K562 (cell line): ENCODE results near the gene PDE2A. TPM values are rescaled to one million over a fixed set of nuclear protein-coding genes. Genes with fewer than 3 reads are reported as not detected.

Experiments
- ARID2 ChIP-seq: fragments of 450-650 bp; IDR thresholded peaks from 2 replicates; pipeline ENCODE4 v1.6.1; 2017; ENCODE audit warnings: antibody characterized with exemption, mild to moderate bottlenecking
- CC2D1A ChIP-seq: fragments of 450-650 bp; IDR thresholded peaks from 2 replicates; pipeline ENCODE4 v1.6.1; 2017; ENCODE audit warnings: mild to moderate bottlenecking
- CCNT2 ChIP-seq: IDR thresholded peaks from 2 replicates; pipeline ENCODE4 v1.6.1; 2011; ENCODE audit warnings: borderline replicate concordance, low read depth, mild to moderate bottlenecking, moderate library complexity, mixed read lengths, low read length; ENCODE audit not compliant: insufficient read length; ENCODE audit errors: extremely low read depth
- HLTF ChIP-seq: fragments of 450-650 bp; IDR thresholded peaks from 2 replicates; pipeline ENCODE4 v1.6.1; 2016
- HMGN3 ChIP-seq: IDR thresholded peaks from 2 replicates; pipeline ENCODE4 v1.6.1; 2011; ENCODE audit warnings: borderline replicate concordance, low read depth, mild to moderate bottlenecking, mixed read lengths, low read length; ENCODE audit not compliant: insufficient read length; ENCODE audit errors: extremely low read depth
- L3MBTL2 ChIP-seq: fragments of 450-650 bp; IDR thresholded peaks from 2 replicates; pipeline ENCODE4 v1.6.1; 2016; ENCODE audit warnings: mild to moderate bottlenecking, moderate library complexity
- NCOA1 ChIP-seq: fragments of 450-650 bp; IDR thresholded peaks from 2 replicates; pipeline ENCODE4 v1.6.1; 2016; ENCODE audit warnings: low read depth
- NFATC3 ChIP-seq: fragments of 450-650 bp; IDR thresholded peaks from 2 replicates; pipeline ENCODE4 v1.6.1; 2017; ENCODE audit warnings: mild to moderate bottlenecking
- SRSF9 ChIP-seq: fragments of 200-400 bp; formaldehyde crosslinking; IDR thresholded peaks from 2 replicates; pipeline ENCODE4 v1.6.1; 2017; ENCODE audit warnings: low read depth, low read length, borderline replicate concordance
- TEAD1 ChIP-seq, 2 experiments: fragments of 450-650 bp in 1 of 2; sonication (generic) in 1 of 2; formaldehyde crosslinking; IDR thresholded peaks; 2 replicates each; pipeline versions ENCODE4 v1.4.0 to v1.8.0; 2020 to 2022; ENCODE audit warnings: mild to moderate bottlenecking in 2 of 2, missing genetic modification reagents in 1 of 2
- ZNF444 ChIP-seq: fragments of 250-450 bp; sonication (Bioruptor Pico); IDR thresholded peaks from 2 replicates; pipeline ENCODE4 v1.4.0; 2020; ENCODE audit warnings: mild to moderate bottlenecking, moderate library complexity
- ZSCAN29 ChIP-seq: fragments of 450-650 bp; IDR thresholded peaks from 2 replicates; pipeline ENCODE4 v1.6.1; 2017
- polyA plus RNA-seq, 8 experiments: library from polyadenylated mRNA; depleted of rRNA in 4 of 8; stranded (reverse) in 5 of 8; unstranded in 3 of 8; fragments of >200 nt; fragmentation: Nextera tagmentation in 2 of 8; fragmentation: Illumina TruSeq in 1 of 8; extraction: Ambion mirVana in 2 of 8; extraction: Trizol in 1 of 8; gene quantifications; 2 replicates each; pipeline versions ENCODE4 v1.2.1 to v1.2.3, GENCODE V29; 2011 to 2014; ENCODE audit warnings: inconsistent platforms in 1 of 8, missing spikeins in 1 of 8
- total RNA-seq, 7 experiments: library from RNA; depleted of rRNA in 6 of 7; stranded (reverse); fragments of >200 nt in 6 of 7; fragmentation: Illumina TruSeq in 2 of 7; extraction: Trizol in 2 of 7; gene quantifications; 2 replicates each; pipeline versions ENCODE4 v1.2.1 to v1.2.3, GENCODE V29; 2011 to 2021; ENCODE audit warnings: low replicate concordance in 1 of 7
- TF ChIP-seq, protein P1 (sequence below): fragments of 250-450 bp; sonication (Bioruptor Pico); IDR thresholded peaks from 2 replicates; pipeline ENCODE4 v1.5.0; 2021; ENCODE audit warnings: mild to moderate bottlenecking, moderate library complexity
- TF ChIP-seq, protein P2 (sequence below), 2 experiments: fragments of 450-650 bp; formaldehyde crosslinking in 1 of 2; IDR thresholded peaks; 2 replicates each; pipeline versions ENCODE4 v1.4.0 to v1.6.1; 2014 to 2020; ENCODE audit warnings: mild to moderate bottlenecking in 2 of 2, borderline replicate concordance in 1 of 2, low read depth in 1 of 2
- TF ChIP-seq, protein P3 (sequence below): sonication (generic); formaldehyde crosslinking; IDR thresholded peaks from 2 replicates; pipeline ENCODE4 v1.8.0; 2022; ENCODE audit warnings: mild to moderate bottlenecking, low read depth, missing genetic modification reagents

PDE2A gene
- total and polyA plus RNA-seq, 9 of the 15 experiments (the other 6 are each of a cell fraction or from before 2014, with no cell fraction given), result 0.07 to 15.2 (median 1.6) TPM; not detected in 1

DNA sequence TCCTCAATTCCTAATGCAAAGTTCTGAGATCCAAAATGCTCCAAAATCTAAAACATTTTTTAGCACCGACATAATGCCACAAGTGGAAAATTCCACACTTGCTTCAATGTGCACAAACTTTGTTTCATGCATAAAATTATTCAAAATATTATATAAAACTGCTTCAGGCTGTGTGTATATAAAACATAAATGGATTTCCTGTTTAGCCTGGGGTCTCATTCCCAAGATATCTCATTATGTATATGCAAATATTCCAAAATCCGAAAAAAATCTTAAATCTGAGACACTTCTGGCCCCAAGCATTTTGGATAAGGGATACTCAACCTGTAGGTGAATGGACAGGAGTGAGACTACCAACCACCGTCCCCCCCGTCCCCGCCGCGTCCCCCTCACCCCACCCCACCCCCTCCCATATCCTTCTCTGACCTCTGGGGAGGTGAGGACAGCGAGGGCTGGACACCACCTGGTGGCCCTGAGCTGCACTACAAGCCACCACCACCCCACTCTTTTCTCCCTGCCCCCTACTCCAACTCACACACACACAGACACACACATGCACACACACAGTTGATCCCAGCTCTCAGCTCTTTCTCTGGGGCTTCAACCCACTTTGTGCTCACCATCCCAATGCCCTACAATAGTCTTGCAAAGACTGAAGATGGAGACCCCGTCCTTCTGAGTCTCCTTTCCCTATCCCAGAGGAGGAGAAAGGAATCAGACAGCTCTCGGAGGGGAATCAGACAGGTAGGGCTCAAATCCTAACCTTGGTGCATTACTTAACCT, 101.0 kb downstream of the PDE2A start (continued):
- TF ChIP-seq, protein P1, sequence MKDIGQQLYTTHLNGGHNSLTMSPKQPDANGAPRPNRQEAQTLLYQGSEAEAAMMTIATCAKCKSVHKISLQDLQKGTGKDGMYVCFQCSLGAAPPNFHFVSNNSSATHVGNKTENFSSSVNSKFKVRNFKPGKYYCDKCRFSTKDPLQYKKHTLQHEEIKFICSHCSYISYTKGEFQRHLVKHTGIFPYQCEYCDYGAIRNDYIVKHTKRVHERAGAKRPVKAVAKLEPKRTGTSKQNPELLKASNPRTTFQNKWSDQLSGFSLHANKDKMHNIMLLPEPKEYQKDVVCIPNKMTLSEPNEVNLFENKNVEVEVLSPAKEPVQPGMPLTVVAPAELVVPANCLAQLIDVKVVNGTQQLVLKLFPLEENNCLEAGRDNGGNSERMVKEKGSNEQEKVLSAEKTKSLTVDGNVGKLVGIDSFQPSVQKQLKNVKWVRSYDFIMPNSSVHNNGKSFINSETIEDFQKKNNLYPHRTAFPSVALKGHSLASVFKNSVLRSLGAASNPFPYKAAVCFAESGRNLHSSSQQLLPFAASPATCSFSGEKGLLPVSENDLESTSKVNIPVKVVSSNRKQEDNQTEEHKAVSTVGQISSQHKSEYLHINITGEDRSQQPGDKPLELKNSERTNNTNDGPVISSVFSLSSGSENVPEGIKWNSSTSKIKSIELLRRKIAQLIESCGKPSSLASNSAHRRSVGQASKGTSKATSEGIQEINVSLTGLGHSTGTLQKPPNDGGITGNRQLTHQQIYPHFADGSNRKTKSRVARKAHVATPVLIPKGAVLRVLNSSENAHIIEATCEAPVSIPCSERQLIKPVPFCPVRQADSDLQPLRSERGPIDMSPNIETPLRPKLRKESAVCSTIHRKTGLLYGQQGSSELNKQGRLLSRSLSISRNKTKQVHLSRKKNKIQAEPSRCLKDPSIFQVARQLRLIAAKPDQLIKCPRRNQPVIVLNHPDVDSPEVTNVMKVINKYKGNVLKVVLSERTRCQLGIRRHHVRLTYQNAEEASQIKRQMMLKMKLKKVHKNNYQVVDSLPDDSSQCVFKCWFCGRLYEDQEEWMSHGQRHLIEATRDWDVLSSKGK (CRISPR knock-in tag), result no peak
- TF ChIP-seq NCOA1, result no peak
- TF ChIP-seq NFATC3, result no peak
- TF ChIP-seq SRSF9, result no peak
- TF ChIP-seq, protein P2, sequence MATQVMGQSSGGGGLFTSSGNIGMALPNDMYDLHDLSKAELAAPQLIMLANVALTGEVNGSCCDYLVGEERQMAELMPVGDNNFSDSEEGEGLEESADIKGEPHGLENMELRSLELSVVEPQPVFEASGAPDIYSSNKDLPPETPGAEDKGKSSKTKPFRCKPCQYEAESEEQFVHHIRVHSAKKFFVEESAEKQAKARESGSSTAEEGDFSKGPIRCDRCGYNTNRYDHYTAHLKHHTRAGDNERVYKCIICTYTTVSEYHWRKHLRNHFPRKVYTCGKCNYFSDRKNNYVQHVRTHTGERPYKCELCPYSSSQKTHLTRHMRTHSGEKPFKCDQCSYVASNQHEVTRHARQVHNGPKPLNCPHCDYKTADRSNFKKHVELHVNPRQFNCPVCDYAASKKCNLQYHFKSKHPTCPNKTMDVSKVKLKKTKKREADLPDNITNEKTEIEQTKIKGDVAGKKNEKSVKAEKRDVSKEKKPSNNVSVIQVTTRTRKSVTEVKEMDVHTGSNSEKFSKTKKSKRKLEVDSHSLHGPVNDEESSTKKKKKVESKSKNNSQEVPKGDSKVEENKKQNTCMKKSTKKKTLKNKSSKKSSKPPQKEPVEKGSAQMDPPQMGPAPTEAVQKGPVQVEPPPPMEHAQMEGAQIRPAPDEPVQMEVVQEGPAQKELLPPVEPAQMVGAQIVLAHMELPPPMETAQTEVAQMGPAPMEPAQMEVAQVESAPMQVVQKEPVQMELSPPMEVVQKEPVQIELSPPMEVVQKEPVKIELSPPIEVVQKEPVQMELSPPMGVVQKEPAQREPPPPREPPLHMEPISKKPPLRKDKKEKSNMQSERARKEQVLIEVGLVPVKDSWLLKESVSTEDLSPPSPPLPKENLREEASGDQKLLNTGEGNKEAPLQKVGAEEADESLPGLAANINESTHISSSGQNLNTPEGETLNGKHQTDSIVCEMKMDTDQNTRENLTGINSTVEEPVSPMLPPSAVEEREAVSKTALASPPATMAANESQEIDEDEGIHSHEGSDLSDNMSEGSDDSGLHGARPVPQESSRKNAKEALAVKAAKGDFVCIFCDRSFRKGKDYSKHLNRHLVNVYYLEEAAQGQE (IDR thresholded peaks at IDR 0.05; ENCODE audit: borderline replicate concordance), result peak; percentile 55; the same call in 1 of the 2 replicates
- TF ChIP-seq, protein P2 (CRISPR knock-in tag; IDR thresholded peaks at IDR 0.05; ENCODE audit: low read depth), result no peak
- TF ChIP-seq HLTF, result 0 out of 2 replicates have a peak, but pooled peaks have one; percentile 58
- no peak for TF ChIP-seq CCNT2
- TF ChIP-seq ZNF444 (CRISPR knock-in tag), result no peak
- TF ChIP-seq, protein P3, sequence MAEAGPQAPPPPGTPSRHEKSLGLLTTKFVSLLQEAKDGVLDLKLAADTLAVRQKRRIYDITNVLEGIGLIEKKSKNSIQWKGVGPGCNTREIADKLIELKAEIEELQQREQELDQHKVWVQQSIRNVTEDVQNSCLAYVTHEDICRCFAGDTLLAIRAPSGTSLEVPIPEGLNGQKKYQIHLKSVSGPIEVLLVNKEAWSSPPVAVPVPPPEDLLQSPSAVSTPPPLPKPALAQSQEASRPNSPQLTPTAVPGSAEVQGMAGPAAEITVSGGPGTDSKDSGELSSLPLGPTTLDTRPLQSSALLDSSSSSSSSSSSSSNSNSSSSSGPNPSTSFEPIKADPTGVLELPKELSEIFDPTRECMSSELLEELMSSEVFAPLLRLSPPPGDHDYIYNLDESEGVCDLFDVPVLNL (CRISPR knock-in tag), result no peak
- 0 out of 2 replicates have a peak, but pooled peaks have one; percentile 46 for TF ChIP-seq CC2D1A
- no peak for TF ChIP-seq L3MBTL2
- no peak for TF ChIP-seq ARID2
- no peak for TF ChIP-seq HMGN3
- no peak for TF ChIP-seq TEAD1 (CRISPR knock-in tag; IDR thresholded peaks at IDR 0.05)
- TF ChIP-seq ZSCAN29, result no peak
